ENCODE results near the gene FAM89A. TPM values are rescaled to one million over a fixed set of nuclear protein-coding genes. Genes with fewer than 3 reads are reported as not detected.

FAM89A gene
- total RNA-seq, 4 donors from 2014 or later = 11.1 to 63.0 (median 23.5) TPM

- H3K27ac ChIP-seq = no peak overlapping the region
- 56 to 83% methylated on average over 3 of the region's 3 CpGs for whole genome bisulfite sequencing, 2 donors
Measured at GRCh38 chr1:230975636-230976035, 64.4 kb downstream of the FAM89A start.

GRCh38 chr1:230972855-230973271 lies 67.2 kb downstream of the FAM89A start:
- 74% methylated on average over 1 of the region's 1 CpG for WGBS, 2 donors
- no peak overlapping the region for H3K4me3 ChIP-seq
- no peak for DNase-seq (ENCODE audit: low spot score in 2 of 2)
- H3K27me3 ChIP-seq = no peaks in the 10 kb centered on the region
- no peak overlapping the region for H3K27ac ChIP-seq
- TF ChIP-seq POLR2A (IDR thresholded peaks at IDR 0.05) (no peak), EP300 (IDR thresholded peaks at IDR 0.05) (no peak), CTCF (IDR thresholded peaks at IDR 0.05) (no peak)
- H3K36me3 ChIP-seq = peaks cover 0 to 15% (median 0%) of the 10 kb centered on the region in 3 donors
- H3K9me3 ChIP-seq = no peaks in the 10 kb centered on the region
- H3K4me1 ChIP-seq = peaks cover 0 to 15% (median 5%) of the 10 kb centered on the region in 4 donors

More at GRCh38 chr1:230975636-230976035, 64.4 kb downstream of the FAM89A start:
- Histone ChIP-seq H3K9me3 (no peaks in the 10 kb centered on the region), H3K4me1 (peaks cover 0 to 32% (median 15%) of the 10 kb centered on the region in 4 donors), H3K4me3 (no peak overlapping the region), H3K27me3 (no peaks in the 10 kb centered on the region), H3K36me3 (peaks cover 0 to 8% (median 0%) of the 10 kb centered on the region in 3 donors)
- DNase-seq (ENCODE audit: low spot score in 2 of 2) = no peak
- no peak for TF ChIP-seq EP300 (IDR thresholded peaks at IDR 0.05)
- TF ChIP-seq POLR2A (IDR thresholded peaks at IDR 0.05) = no peak
- TF ChIP-seq CTCF (IDR thresholded peaks at IDR 0.05) = no peak

- Histone ChIP-seq H3K4me3 (no peak overlapping the region), H3K4me1 (peaks cover 0 to 4% (median under 1%) of the 10 kb centered on the region in 4 donors), H3K9me3 (no peaks in the 10 kb centered on the region), H3K36me3 (peaks cover 0 to 15% (median 0%) of the 10 kb centered on the region in 3 donors), H3K27ac (no peak overlapping the region), H3K27me3 (no peaks in the 10 kb centered on the region)
- no peak for TF ChIP-seq EP300 (IDR thresholded peaks at IDR 0.05)
- no peak for TF ChIP-seq POLR2A (IDR thresholded peaks at IDR 0.05)
- no peak for DNase-seq (ENCODE audit: low spot score in 2 of 2)
Measured at GRCh38 chr1:230971771-230972170, 68.3 kb downstream of the FAM89A start.

GRCh38 chr1:230970432-230970831 lies 69.6 kb downstream of the FAM89A start:
- no peaks in the 10 kb centered on the region for H3K9me3 ChIP-seq
- WGBS, 2 donors = 80% methylated on average over 5 of the region's 5 CpGs
- no peak for DNase-seq (ENCODE audit: low spot score in 2 of 2)
- H3K36me3 ChIP-seq = peaks cover 0 to 8% (median 0%) of the 10 kb centered on the region in 3 donors
- no peaks in the 10 kb centered on the region for H3K4me1 ChIP-seq
- no peak overlapping the region for H3K4me3 ChIP-seq
- H3K27ac ChIP-seq = no peak overlapping the region
- H3K27me3 ChIP-seq = no peaks in the 10 kb centered on the region
- TF ChIP-seq EP300 (IDR thresholded peaks at IDR 0.05) (no peak), POLR2A (IDR thresholded peaks at IDR 0.05) (no peak), CTCF (IDR thresholded peaks at IDR 0.05) (no peak)

Other genes starting within 250 kb of the FAM89A start
- 100 to 1,000 TPM in 3 of 4 donors, 10 to 100 TPM in 1; 91.9 to 162 (median 113) TPM for gene C1orf198, start 171.7 kb downstream of the FAM89A start, total RNA-seq
- gene TTC13, start 61.4 kb downstream of the FAM89A start, total RNA-seq = 10 to 100 TPM; 20.4 to 30.1 (median 25.6) TPM
- 10 to 100 TPM; 11.6 to 25.3 (median 14.6) TPM for gene ARV1, start 61.2 kb downstream of the FAM89A start, total RNA-seq
- under 1 TPM in 1 of 4 donors, not detected in 3; 0.30 TPM for gene TRIM67, start 121.8 kb upstream of the FAM89A start, total RNA-seq
- gene GNPAT, start 201.0 kb upstream of the FAM89A start, total RNA-seq = 10 to 100 TPM; 21.8 to 38.2 (median 33.3) TPM

Measured in tibial nerve (tissue), 4 donors.